ENCODE data around the gene JADE2.

DNA sequence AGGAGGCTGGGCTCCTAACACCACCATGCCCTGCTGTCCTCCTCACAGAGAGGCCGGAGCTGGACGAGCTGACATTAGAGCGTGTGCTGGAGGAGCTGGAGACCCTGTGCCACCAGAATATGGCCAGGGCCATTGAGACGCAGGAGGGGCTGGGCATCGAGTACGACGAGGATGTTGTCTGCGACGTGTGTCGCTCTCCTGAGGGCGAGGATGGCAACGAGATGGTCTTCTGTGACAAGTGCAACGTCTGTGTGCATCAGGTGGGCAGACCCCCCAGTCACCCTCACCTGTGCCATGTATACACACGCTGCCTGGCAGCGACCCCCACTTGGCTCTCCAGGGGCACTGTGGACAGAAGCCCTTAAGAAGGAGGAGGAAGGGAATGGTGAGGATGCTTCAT, 35.2 kb downstream of the JADE2 start:
- TF ChIP-seq CEBPB (IDR thresholded peaks at IDR 0.05) (no peak), CTCF (IDR thresholded peaks at IDR 0.05) (no peak), SMC3 (IDR thresholded peaks at IDR 0.05) (no peak), POLR2A (IDR thresholded peaks at IDR 0.05; ENCODE audit: low read length) (no peak), PHF8 (IDR thresholded peaks at IDR 0.05; ENCODE audit: borderline replicate concordance, low read depth) (no peak), NR3C1 (IDR thresholded peaks at IDR 0.05) (no peak), RFX5 (IDR thresholded peaks at IDR 0.05) (no peak), CBX8 (IDR thresholded peaks at IDR 0.05) (no peak), MAX (IDR thresholded peaks at IDR 0.05) (no peak)
- TF ChIP-seq, protein P1, sequence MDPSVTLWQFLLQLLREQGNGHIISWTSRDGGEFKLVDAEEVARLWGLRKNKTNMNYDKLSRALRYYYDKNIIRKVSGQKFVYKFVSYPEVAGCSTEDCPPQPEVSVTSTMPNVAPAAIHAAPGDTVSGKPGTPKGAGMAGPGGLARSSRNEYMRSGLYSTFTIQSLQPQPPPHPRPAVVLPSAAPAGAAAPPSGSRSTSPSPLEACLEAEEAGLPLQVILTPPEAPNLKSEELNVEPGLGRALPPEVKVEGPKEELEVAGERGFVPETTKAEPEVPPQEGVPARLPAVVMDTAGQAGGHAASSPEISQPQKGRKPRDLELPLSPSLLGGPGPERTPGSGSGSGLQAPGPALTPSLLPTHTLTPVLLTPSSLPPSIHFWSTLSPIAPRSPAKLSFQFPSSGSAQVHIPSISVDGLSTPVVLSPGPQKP (IDR thresholded peaks at IDR 0.05; ENCODE audit: low read depth, low read length) = no peak
- TF ChIP-seq, protein P2, sequence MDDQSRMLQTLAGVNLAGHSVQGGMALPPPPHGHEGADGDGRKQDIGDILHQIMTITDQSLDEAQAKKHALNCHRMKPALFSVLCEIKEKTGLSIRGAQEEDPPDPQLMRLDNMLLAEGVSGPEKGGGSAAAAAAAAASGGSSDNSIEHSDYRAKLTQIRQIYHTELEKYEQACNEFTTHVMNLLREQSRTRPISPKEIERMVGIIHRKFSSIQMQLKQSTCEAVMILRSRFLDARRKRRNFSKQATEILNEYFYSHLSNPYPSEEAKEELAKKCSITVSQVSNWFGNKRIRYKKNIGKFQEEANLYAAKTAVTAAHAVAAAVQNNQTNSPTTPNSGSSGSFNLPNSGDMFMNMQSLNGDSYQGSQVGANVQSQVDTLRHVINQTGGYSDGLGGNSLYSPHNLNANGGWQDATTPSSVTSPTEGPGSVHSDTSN (IDR thresholded peaks at IDR 0.05) = no peak

Measured in A549 (cell line).